WTC11 (cell line): Measurements from ENCODE around the gene SEZ6L2.

Experiments used
- CBFB ChIP-seq: sonication (generic); formaldehyde crosslinking; IDR thresholded peaks from 2 replicates; pipeline ENCODE4 v1.8.1; 2022; ENCODE audit warnings: mild to moderate bottlenecking, low read depth, missing genetic modification reagents
- FOXK1 ChIP-seq: sonication (generic); formaldehyde crosslinking; IDR thresholded peaks from 2 replicates; pipeline ENCODE4 v1.8.0; 2022; ENCODE audit warnings: mild to moderate bottlenecking, moderate library complexity, missing genetic modification reagents
- GRHL2 ChIP-seq: fragments of 250-450 bp; sonication (Bioruptor Pico); IDR thresholded peaks from 2 replicates; pipeline ENCODE4 v1.8.0; 2022; ENCODE audit warnings: mild to moderate bottlenecking, moderate library complexity; ENCODE audit not compliant: insufficient replicate concordance, severe bottlenecking
- IRF2 ChIP-seq: sonication (generic); formaldehyde crosslinking; IDR thresholded peaks from 2 replicates; pipeline ENCODE4 v1.8.0; 2022; ENCODE audit warnings: low read depth, missing genetic modification reagents, borderline replicate concordance
- NFYB ChIP-seq: sonication (generic); formaldehyde crosslinking; conservative IDR thresholded peaks from 2 replicates; pipeline ENCODE4 v1.8.0; 2022; ENCODE audit warnings: low read depth, missing genetic modification reagents
- NR3C1 ChIP-seq: sonication (generic); formaldehyde crosslinking; conservative IDR thresholded peaks from 2 replicates; pipeline ENCODE4 v1.8.1; 2023; ENCODE audit warnings: low read depth, mild to moderate bottlenecking, missing genetic modification reagents
- RELA ChIP-seq: sonication (generic); formaldehyde crosslinking; IDR thresholded peaks from 2 replicates; pipeline ENCODE4 v1.8.1; 2022; ENCODE audit warnings: missing genetic modification reagents, mild to moderate bottlenecking, borderline replicate concordance
- TEAD4 ChIP-seq: sonication (generic); formaldehyde crosslinking; IDR thresholded peaks from 2 replicates; pipeline ENCODE4 v1.8.0; 2022; ENCODE audit warnings: mild to moderate bottlenecking, missing genetic modification reagents
- ZNF263 ChIP-seq: sonication (generic); formaldehyde crosslinking; IDR thresholded peaks from 2 replicates; pipeline ENCODE4 v1.8.1; 2022; ENCODE audit warnings: low read depth, mild to moderate bottlenecking, moderate library complexity, missing genetic modification reagents
- TF ChIP-seq, protein P1 (sequence below): fragments of 200-600 bp; IDR thresholded peaks from 2 replicates; pipeline ENCODE4 v1.8.0; 2022; ENCODE audit warnings: antibody characterized with exemption
- TF ChIP-seq, protein P2 (sequence below): sonication (generic); formaldehyde crosslinking; IDR thresholded peaks from 2 replicates; pipeline ENCODE4 v1.8.0; 2022; ENCODE audit warnings: mild to moderate bottlenecking, missing genetic modification reagents

DNA sequence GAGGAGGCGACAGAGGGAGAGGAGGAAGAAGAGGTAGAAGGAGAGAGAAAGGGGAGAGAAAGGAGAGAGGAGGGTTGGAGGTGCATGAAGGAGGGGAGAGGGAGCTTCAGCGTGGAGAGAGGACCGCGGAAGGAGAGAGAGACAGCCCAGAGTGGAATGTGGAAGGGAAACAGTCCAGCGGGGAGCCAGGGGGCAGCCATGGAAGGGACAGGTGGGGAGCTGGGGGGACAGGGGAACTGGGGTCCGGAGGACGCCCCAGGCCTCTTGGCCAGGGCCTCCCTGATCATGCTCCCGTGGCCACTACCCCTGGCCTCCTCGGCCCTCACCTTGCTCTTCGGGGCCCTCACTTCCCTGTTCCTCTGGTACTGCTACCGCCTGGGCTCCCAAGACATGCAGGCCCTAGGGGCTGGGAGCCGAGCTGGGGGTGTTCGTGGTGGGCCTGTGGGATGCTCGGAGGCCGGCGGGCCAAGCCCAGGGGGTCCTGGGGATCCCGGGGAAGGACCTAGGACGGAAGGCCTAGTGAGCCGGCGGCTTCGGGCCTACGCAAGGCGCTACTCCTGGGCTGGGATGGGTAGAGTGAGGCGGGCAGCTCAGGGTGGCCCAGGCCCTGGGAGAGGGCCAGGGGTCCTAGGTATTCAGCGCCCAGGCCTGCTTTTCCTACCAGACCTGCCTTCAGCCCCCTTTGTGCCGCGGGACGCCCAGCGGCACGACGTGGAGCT is 1.7 kb upstream of the SEZ6L2 start:
- no peak for TF ChIP-seq NFYB
- TF ChIP-seq ZNF263 (CRISPR knock-in tag), result no peak
- TF ChIP-seq NR3C1, result no peak
- TF ChIP-seq, protein P1, sequence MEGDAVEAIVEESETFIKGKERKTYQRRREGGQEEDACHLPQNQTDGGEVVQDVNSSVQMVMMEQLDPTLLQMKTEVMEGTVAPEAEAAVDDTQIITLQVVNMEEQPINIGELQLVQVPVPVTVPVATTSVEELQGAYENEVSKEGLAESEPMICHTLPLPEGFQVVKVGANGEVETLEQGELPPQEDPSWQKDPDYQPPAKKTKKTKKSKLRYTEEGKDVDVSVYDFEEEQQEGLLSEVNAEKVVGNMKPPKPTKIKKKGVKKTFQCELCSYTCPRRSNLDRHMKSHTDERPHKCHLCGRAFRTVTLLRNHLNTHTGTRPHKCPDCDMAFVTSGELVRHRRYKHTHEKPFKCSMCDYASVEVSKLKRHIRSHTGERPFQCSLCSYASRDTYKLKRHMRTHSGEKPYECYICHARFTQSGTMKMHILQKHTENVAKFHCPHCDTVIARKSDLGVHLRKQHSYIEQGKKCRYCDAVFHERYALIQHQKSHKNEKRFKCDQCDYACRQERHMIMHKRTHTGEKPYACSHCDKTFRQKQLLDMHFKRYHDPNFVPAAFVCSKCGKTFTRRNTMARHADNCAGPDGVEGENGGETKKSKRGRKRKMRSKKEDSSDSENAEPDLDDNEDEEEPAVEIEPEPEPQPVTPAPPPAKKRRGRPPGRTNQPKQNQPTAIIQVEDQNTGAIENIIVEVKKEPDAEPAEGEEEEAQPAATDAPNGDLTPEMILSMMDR, result no peak
- no peak for TF ChIP-seq CBFB
- no peak for TF ChIP-seq RELA (CRISPR knock-in tag)
- TF ChIP-seq TEAD4 (CRISPR knock-in tag), result no peak
- TF ChIP-seq IRF2 (CRISPR knock-in tag), result no peak
- no peak for TF ChIP-seq GRHL2 (CRISPR knock-in tag)
- TF ChIP-seq FOXK1, result no peak
- TF ChIP-seq, protein P2, sequence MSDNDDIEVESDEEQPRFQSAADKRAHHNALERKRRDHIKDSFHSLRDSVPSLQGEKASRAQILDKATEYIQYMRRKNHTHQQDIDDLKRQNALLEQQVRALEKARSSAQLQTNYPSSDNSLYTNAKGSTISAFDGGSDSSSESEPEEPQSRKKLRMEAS (CRISPR knock-in tag), result no peak
